H1 (cell line): ENCODE data around the gene MPDU1. TPM values are rescaled to one million over a fixed set of nuclear protein-coding genes. Genes with fewer than 3 reads are reported as not detected.

Experiments
- CTCF ChIA-PET: fragments of 300-600 bp; sonication (Branson Sonifier 250); formaldehyde crosslinking; loops from one replicate; lab custom pipeline; 2021; ENCODE audit not compliant: partially characterized antibody; lab: Charles Lee
- POLR2A ChIA-PET: fragments of 300-600 bp; sonication (Branson Sonifier 250); formaldehyde crosslinking; loops from one replicate; lab custom pipeline; 2021; ENCODE audit warnings: inconsistent platforms; ENCODE audit not compliant: partially characterized antibody; lab: Charles Lee
- DNase-seq, 2 experiments: peaks; one replicate each; pipeline versions ENCODE4 v3.0.0 to v3.0.0-alpha.2; 2010 to 2022; ENCODE audit warnings: low spot score in 2 of 2, low read depth in 1 of 2, mixed read lengths in 1 of 2
- FAIRE-seq: peaks from 2 replicates; lab custom pipeline; 2011; peaks lifted over from hg19 to GRCh38; lab: Jason Lieb, UNC
- H2AFZ ChIP-seq: 2 replicates; pipeline ENCODE4 v1.8.1; 2012; ENCODE audit warnings: low read length, inconsistent platforms
- H2AK5ac ChIP-seq: 2 replicates; pipeline ENCODE4 v1.6.1; 2013; ENCODE audit warnings: low read depth, low read length
- H2BK120ac ChIP-seq: replicated peaks from 2 replicates; pipeline ENCODE3; 2013; ENCODE audit warnings: low read depth, low read length, inconsistent platforms
- H2BK12ac ChIP-seq: 2 replicates; pipeline ENCODE4 v1.6.1; 2013; ENCODE audit warnings: low read depth, low read length
- H2BK15ac ChIP-seq: 2 replicates; pipeline ENCODE4 v1.6.1; 2013; ENCODE audit warnings: low read length
- H2BK20ac ChIP-seq: 2 replicates; pipeline ENCODE4 v1.6.1; 2013; ENCODE audit warnings: low read length
- H2BK5ac ChIP-seq: 2 replicates; pipeline ENCODE4 v1.6.1; 2013; ENCODE audit warnings: low read depth, low read length
- H3K14ac ChIP-seq: 2 replicates; pipeline ENCODE4 v1.6.1; 2013; ENCODE audit warnings: inconsistent platforms; ENCODE audit not compliant: insufficient read length
- H3K18ac ChIP-seq: 2 replicates; pipeline ENCODE4 v1.6.1; 2013; ENCODE audit warnings: low read length; ENCODE audit errors: extremely low read depth
- H3K23ac ChIP-seq: 2 replicates; pipeline ENCODE4 v1.6.1; 2013; ENCODE audit warnings: inconsistent platforms; ENCODE audit not compliant: insufficient read length
- H3K23me2 ChIP-seq: 2 replicates; pipeline ENCODE4 v1.6.1; 2013; ENCODE audit warnings: low read depth, low read length
- H3K27ac ChIP-seq: 2 replicates; pipeline ENCODE4 v1.6.1; 2011; ENCODE audit warnings: low read depth, low read length, inconsistent platforms
- H3K27me3 ChIP-seq, 4 experiments: replicated peaks in 1 of 4; 1 replicate in 1 of 4; 2 replicates in 3 of 4; pipeline versions ENCODE4 v1.6.1 to v1.8.1; 2011 to 2013; ENCODE audit warnings: low read length in 3 of 4, mild to moderate bottlenecking in 3 of 4, inconsistent platforms in 2 of 4, mixed read lengths in 2 of 4, moderate library complexity in 1 of 4; ENCODE audit not compliant: control insufficient read depth in 3 of 4, insufficient read depth in 3 of 4; ENCODE audit errors: extremely low read depth in 1 of 4
- H3K36me3 ChIP-seq, 4 experiments: 2 replicates each; pipeline versions ENCODE4 v1.6.1 to v1.8.1; 2011 to 2013; ENCODE audit warnings: mild to moderate bottlenecking in 4 of 4, low read length in 3 of 4, moderate library complexity in 2 of 4, control low read depth in 1 of 4, inconsistent platforms in 1 of 4; ENCODE audit not compliant: insufficient read depth in 4 of 4, control insufficient read depth in 2 of 4
- H3K4ac ChIP-seq: replicated peaks from 2 replicates; pipeline ENCODE3; 2013; ENCODE audit warnings: low read length, low read depth, mixed read lengths, inconsistent platforms; ENCODE audit not compliant: insufficient read length
- H3K4me1 ChIP-seq, 4 experiments: replicated peaks in 1 of 4; 1 replicate in 1 of 4; 2 replicates in 3 of 4; pipeline versions ENCODE4 v1.6.1 to v1.8.1; 2011 to 2013; ENCODE audit warnings: low read length in 3 of 4, inconsistent platforms in 2 of 4, mixed read lengths in 1 of 4; ENCODE audit not compliant: insufficient read depth in 4 of 4, control insufficient read depth in 3 of 4
- H3K4me2 ChIP-seq, 2 experiments: 2 replicates each; pipeline versions ENCODE4 v1.6.1 to v1.8.1; 2011 to 2013; ENCODE audit warnings: low read depth in 2 of 2, low read length in 2 of 2, control low read depth in 1 of 2, inconsistent platforms in 1 of 2, mild to moderate bottlenecking in 1 of 2; ENCODE audit not compliant: insufficient read depth in 1 of 2
- H3K4me3 ChIP-seq, 4 experiments: fragments of 200-600, 300-600 bp in 1 of 4; sonication (generic), shearing (Covaris generic), sonication (Bioruptor Twin) in 1 of 4; 2 replicates each; pipeline versions ENCODE4 v1.5.1 to v1.8.1; 2011 to 2016; ENCODE audit warnings: low read length in 4 of 4, low read depth in 3 of 4, control low read depth in 2 of 4, inconsistent platforms in 2 of 4, mild to moderate bottlenecking in 2 of 4, mixed read lengths in 1 of 4, moderate library complexity in 1 of 4; ENCODE audit not compliant: insufficient read depth in 2 of 4; ENCODE audit errors: extremely low read depth in 1 of 4
- H3K56ac ChIP-seq: replicated peaks from 2 replicates; pipeline ENCODE3; 2013; ENCODE audit warnings: low read depth, mild to moderate bottlenecking, mixed read lengths, low read length, inconsistent platforms; ENCODE audit not compliant: insufficient read length
- H3K79me1 ChIP-seq: 2 replicates; pipeline ENCODE4 v1.6.1; 2013; ENCODE audit warnings: low read depth, low read length, control low read depth
- H3K79me2 ChIP-seq, 2 experiments: 2 replicates each; pipeline versions ENCODE4 v1.6.1 to v1.8.1; 2012 to 2013; ENCODE audit warnings: low read length in 2 of 2, mild to moderate bottlenecking in 2 of 2, inconsistent platforms in 1 of 2; ENCODE audit not compliant: insufficient read depth in 2 of 2, control insufficient read depth in 1 of 2
- H3K9ac ChIP-seq, 4 experiments: replicated peaks in 1 of 4; 1 replicate in 1 of 4; 2 replicates in 3 of 4; pipeline versions ENCODE4 v1.6.1 to v1.8.1; 2011 to 2013; ENCODE audit warnings: low read depth in 3 of 4, low read length in 3 of 4, control low read depth in 2 of 4, mild to moderate bottlenecking in 2 of 4, moderate library complexity in 2 of 4, inconsistent platforms in 1 of 4; ENCODE audit errors: extremely low read depth in 1 of 4
- H3K9me3 ChIP-seq, 2 experiments: 2 replicates each; pipeline versions ENCODE4 v1.6.1 to v1.8.1; 2012 to 2013; ENCODE audit warnings: mild to moderate bottlenecking in 2 of 2, moderate library complexity in 2 of 2, control low read depth in 1 of 2, inconsistent platforms in 1 of 2, low read depth in 1 of 2, low read length in 1 of 2, mixed read lengths in 1 of 2; ENCODE audit not compliant: insufficient read depth in 2 of 2
- H4K20me1 ChIP-seq, 2 experiments: replicated peaks in 1 of 2; 2 replicates each; pipeline versions ENCODE3 to v1.8.1; 2011 to 2013; ENCODE audit warnings: inconsistent platforms in 2 of 2, low read length in 2 of 2, mild to moderate bottlenecking in 1 of 2; ENCODE audit not compliant: insufficient read depth in 2 of 2, control insufficient read depth in 1 of 2
- H4K5ac ChIP-seq: 2 replicates; pipeline ENCODE4 v1.6.1; 2013; ENCODE audit warnings: low read length, low read depth, mixed read lengths, inconsistent platforms; ENCODE audit not compliant: insufficient read length
- H4K8ac ChIP-seq: 2 replicates; pipeline ENCODE4 v1.8.0; 2013; ENCODE audit warnings: mild to moderate bottlenecking, moderate library complexity, low read length, inconsistent platforms; ENCODE audit not compliant: insufficient read depth; ENCODE audit errors: extremely low read depth
- H4K91ac ChIP-seq: replicated peaks from 2 replicates; pipeline ENCODE3; 2013; ENCODE audit warnings: low read length, mixed read lengths, inconsistent platforms; ENCODE audit not compliant: insufficient read length
- ATF2 ChIP-seq: IDR thresholded peaks from 2 replicates; pipeline ENCODE4 v1.6.1; 2012; ENCODE audit warnings: low read length, inconsistent platforms
- CEBPB ChIP-seq: IDR thresholded peaks from 2 replicates; pipeline ENCODE4 v1.6.1; 2012; ENCODE audit warnings: low read depth, low read length
- CTCF ChIP-seq, 3 experiments: IDR thresholded peaks; 1 replicate in 2 of 3; 2 replicates in 1 of 3; pipeline versions ENCODE4 v1.5.1 to v1.6.1; 2011; ENCODE audit warnings: low read length in 3 of 3, mild to moderate bottlenecking in 3 of 3, inconsistent platforms in 2 of 3, low read depth in 1 of 3, moderate library complexity in 1 of 3; ENCODE audit not compliant: insufficient read depth in 1 of 3; ENCODE audit errors: control extremely low read depth in 1 of 3
- GABPA ChIP-seq: IDR thresholded peaks from 2 replicates; pipeline ENCODE4 v1.6.1; 2011; ENCODE audit warnings: mild to moderate bottlenecking, low read length, moderate library complexity, borderline replicate concordance; ENCODE audit not compliant: insufficient read depth
- HDAC6 ChIP-seq: IDR thresholded peaks from one replicate; pipeline ENCODE4 v1.7.1; 2012; ENCODE audit warnings: low read depth, mild to moderate bottlenecking, inconsistent platforms, low read length, moderate library complexity
- KDM4A ChIP-seq: IDR thresholded peaks from one replicate; pipeline ENCODE4 v1.7.1; 2012; ENCODE audit warnings: low read depth, mild to moderate bottlenecking, moderate library complexity, low read length, inconsistent platforms; ENCODE audit not compliant: severe bottlenecking
- MAX ChIP-seq: IDR thresholded peaks from 2 replicates; pipeline ENCODE4 v1.6.1; 2012; ENCODE audit warnings: inconsistent platforms
- RAD21 ChIP-seq, 2 experiments: IDR thresholded peaks in 1 of 2; conservative IDR thresholded peaks in 1 of 2; 2 replicates each; pipeline ENCODE4 v1.6.1; 2011; ENCODE audit warnings: low read depth in 2 of 2, low read length in 2 of 2, improper control_type of control experiment in 1 of 2, inconsistent platforms in 1 of 2, mild to moderate bottlenecking in 1 of 2, moderate library complexity in 1 of 2
- WGBS, 2 experiments: shearing (Covaris generic) in 1 of 2; methylation state at CpG; one replicate each; pipeline versions ENCODE4 v1.1.6 to v1.1.7; 2013 to 2015; ENCODE audit warnings: low lambda C conversion rate in 2 of 2, mixed read lengths in 2 of 2, inconsistent platforms in 1 of 2, low coverage in 1 of 2, missing lambda C conversion rate in 1 of 2; ENCODE audit not compliant: insufficient replicate concordance in 2 of 2, insufficient coverage in 1 of 2, insufficient read length in 1 of 2; ENCODE audit errors: extremely low coverage in 1 of 2, missing lambda C conversion rate in 1 of 2; 5-methylcytosine and 5-hydroxymethylcytosine counted together
- polyA plus RNA-seq, 7 experiments: library from polyadenylated mRNA; depleted of rRNA in 3 of 7; stranded (reverse) in 5 of 7; unstranded in 2 of 7; fragments of >200 nt in 5 of 7; fragments of 200-250 nt in 2 of 7; gene quantifications; 1 replicate in 5 of 7; 2 replicates in 1 of 7; 4 replicates in 1 of 7; pipeline versions ENCODE4 v1.2.1 to v1.2.3, GENCODE V29; 2011 to 2013; ENCODE audit warnings: missing spikeins in 2 of 7, mixed read lengths in 2 of 7
- total RNA-seq: library from RNA; stranded (reverse); fragmentation: NEBNext Ultra II Directional; extraction: Animal tissue kit (Norgen Biotek cat#: 25700); gene quantifications from 2 replicates; pipeline ENCODE4 v1.2.1, GENCODE V29; 2021

The MPDU1 gene
- total and polyA plus RNA-seq, 2 of the 8 experiments (the other 6 are each of a cell fraction or from before 2014, with no cell fraction given), result 63.2 to 142 TPM

- Histone ChIP-seq H3K79me1 (no peaks in the 10 kb centered on the region), H2BK120ac (no peak overlapping the region), H3K23ac (no peak overlapping the region), H2BK15ac (no peak overlapping the region), H3K27ac (no peak overlapping the region), H3K14ac (no peak overlapping the region), H3K9me3 (no peaks in the 10 kb centered on the region), H3K56ac (no peak overlapping the region), H3K23me2 (peaks cover 4% of the 10 kb centered on the region; the same call in 1 of the 2 replicates), H3K27me3 (peaks cover 0 to 4% (median 2%) of the 10 kb centered on the region in 4 experiments; a peak in 3 of 7 replicates), H3K4ac (no peak overlapping the region), H4K20me1 (peaks cover 0 to 7% of the 10 kb centered on the region in 2 experiments), H3K4me2 (no peak overlapping the region), H2BK5ac (no peak overlapping the region), H2BK20ac (no peak overlapping the region), H3K9ac (no peak overlapping the region), H3K4me3 (no peak overlapping the region), H3K4me1 (peaks cover 5 to 20% (median 15%) of the 10 kb centered on the region in 4 experiments), H3K18ac (no peak overlapping the region), H3K36me3 (no peaks in the 10 kb centered on the region), H2AK5ac (no peak overlapping the region), H4K91ac (no peak overlapping the region), H2BK12ac (no peak overlapping the region), H4K5ac (no peak overlapping the region), H4K8ac (no peak overlapping the region), H3K79me2 (no peaks in the 10 kb centered on the region), H2AFZ (no peak overlapping the region)
- 79% methylated on average over 1 of the region's 1 CpG; no CpG with 5 or more reads in 1 of the 2 experiments for WGBS, 2 experiments
- ChIA-PET POLR2A (interaction anchor here (37.5 kb wide), 1 partner anchor 29 kb away, joined by 1144 read pairs; the partner anchor contains the start of genes CD68, MPDU1 and SOX15), CTCF (interaction anchor here (1.3 to 12.7 kb wide), 3 partner anchors 8 to 37 kb away, joined by 3 to 251 read pairs (median 11); no protein-coding TSS in a partner anchor)
- FAIRE-seq, result no peak
- DNase-seq, result no peak
- TF ChIP-seq GABPA (no peak), CTCF (IDR thresholded peaks at IDR 0.05; ENCODE audit: control extremely low read depth in 1 of 3, insufficient read depth in 1 of 3, low read depth in 1 of 3, low read length in 3 of 3) (no peak), CEBPB (no peak), MAX (no peak), HDAC6 (no peak), KDM4A (no peak), ATF2 (no peak), RAD21 (IDR thresholded peaks at IDR 0.05 in 1 of 2, conservative IDR thresholded peaks at IDR 0.05 in 1 of 2; ENCODE audit: low read depth in 2 of 2, low read length in 2 of 2) (no peak)
Observed at GRCh38 chr17:7553356-7553755, 30.3 kb upstream of the MPDU1 start.
